Esophagus (tissue), 2 donors: Measurements from ENCODE around the gene CEP128. TPM values are rescaled to one million over a fixed set of nuclear protein-coding genes. Genes with fewer than 3 reads are reported as not detected.

Experiments used
- H3K27ac ChIP-seq, 2 donors: one replicate each; pipeline ENCODE4 v1.5.1; 2013; ENCODE audit warnings: low read depth in 2 of 2, mild to moderate bottlenecking in 2 of 2, inconsistent platforms in 1 of 2, low read length in 1 of 2, moderate library complexity in 1 of 2
- H3K27me3 ChIP-seq, 2 donors: one replicate each; pipeline ENCODE4 v1.6.1; 2013; ENCODE audit warnings: low read length in 2 of 2, control low read depth in 1 of 2, mild to moderate bottlenecking in 1 of 2; ENCODE audit not compliant: insufficient read depth in 2 of 2, control insufficient read depth in 1 of 2
- H3K36me3 ChIP-seq, 2 donors: one replicate each; pipeline ENCODE4 v1.6.1; 2013; ENCODE audit warnings: low read length in 1 of 2; ENCODE audit not compliant: control insufficient read depth in 2 of 2, insufficient read depth in 2 of 2
- H3K4me1 ChIP-seq, 2 donors: one replicate each; pipeline ENCODE4 v1.6.1; 2013; ENCODE audit warnings: low read length in 1 of 2; ENCODE audit not compliant: control insufficient read depth in 2 of 2, insufficient read depth in 2 of 2
- H3K4me3 ChIP-seq, 2 donors: one replicate each; pipeline ENCODE4 v1.5.1; 2013; ENCODE audit warnings: low read length in 2 of 2, mild to moderate bottlenecking in 2 of 2, low read depth in 1 of 2, moderate library complexity in 1 of 2
- H3K9me3 ChIP-seq, 2 donors: one replicate each; pipeline ENCODE4 v1.6.1; 2013; ENCODE audit warnings: mild to moderate bottlenecking in 2 of 2, low read depth in 1 of 2, low read length in 1 of 2, moderate library complexity in 1 of 2; ENCODE audit not compliant: control insufficient read depth in 2 of 2, insufficient read depth in 1 of 2
- WGBS, 2 donors: extraction: QIAGEN DNeasy Blood & Tissue Kit; methylation state at CpG; one replicate each; pipeline ENCODE4 v1.1.7; 2013; 5-methylcytosine and 5-hydroxymethylcytosine counted together
- polyA plus RNA-seq, 2 donors: library from polyadenylated mRNA; stranded (reverse); fragments of 200-250 nt; gene quantifications; one replicate each; pipeline ENCODE4 v1.2.3, GENCODE V29; 2013
- donor health status: healthy with polysubstance abuse.
- donor health status: Bipolar disorder and iron deficiency.

The CEP128 gene
- polyA plus RNA-seq, 2 donors, result 1.3 to 1.7 TPM

DNA sequence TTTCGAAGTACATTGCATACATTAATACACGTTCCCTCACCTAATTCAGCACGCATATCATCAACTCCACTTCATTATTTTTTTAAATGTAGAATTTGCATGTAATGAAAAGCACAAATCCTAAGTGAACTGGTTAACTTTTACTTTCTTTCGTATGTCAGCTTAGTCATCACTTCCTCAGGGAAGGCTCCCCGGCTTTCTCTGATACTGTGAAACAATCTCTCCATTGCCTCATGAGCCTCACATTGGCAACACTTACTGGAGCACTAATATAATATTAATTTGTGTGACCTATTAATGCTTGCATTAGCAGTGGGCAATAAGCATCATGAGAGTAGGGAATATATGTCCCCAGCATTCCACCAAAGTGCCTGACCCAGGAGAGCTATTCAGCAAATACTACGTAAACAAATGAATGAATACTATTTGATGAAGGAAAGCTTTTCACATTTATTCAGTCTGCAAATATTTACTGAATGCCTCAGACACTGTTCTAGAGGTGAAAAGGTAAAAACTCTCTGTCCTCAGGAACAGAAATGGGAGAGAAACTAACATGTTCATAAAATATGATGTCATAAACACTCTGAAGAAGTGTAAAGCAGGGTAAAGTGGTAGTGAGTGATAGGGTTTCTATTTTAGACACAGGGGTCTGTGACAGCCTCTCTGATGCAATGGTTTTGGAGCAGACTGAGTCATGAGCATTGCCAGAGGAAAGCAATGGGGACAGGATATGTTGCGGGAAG, 402.7 kb downstream of the CEP128 start:
- H3K27ac ChIP-seq, result no peak overlapping the region
- no peaks in the 10 kb centered on the region for H3K4me1 ChIP-seq
- H3K36me3 ChIP-seq, result no peaks in the 10 kb centered on the region
- no peaks in the 10 kb centered on the region for H3K27me3 ChIP-seq
- H3K4me3 ChIP-seq, result no peak overlapping the region
- WGBS, 2 donors, result 93% methylated on average over 7 of the region's 7 CpGs
- H3K9me3 ChIP-seq, result peaks cover 0 to 2% of the 10 kb centered on the region in 2 donors

DNA sequence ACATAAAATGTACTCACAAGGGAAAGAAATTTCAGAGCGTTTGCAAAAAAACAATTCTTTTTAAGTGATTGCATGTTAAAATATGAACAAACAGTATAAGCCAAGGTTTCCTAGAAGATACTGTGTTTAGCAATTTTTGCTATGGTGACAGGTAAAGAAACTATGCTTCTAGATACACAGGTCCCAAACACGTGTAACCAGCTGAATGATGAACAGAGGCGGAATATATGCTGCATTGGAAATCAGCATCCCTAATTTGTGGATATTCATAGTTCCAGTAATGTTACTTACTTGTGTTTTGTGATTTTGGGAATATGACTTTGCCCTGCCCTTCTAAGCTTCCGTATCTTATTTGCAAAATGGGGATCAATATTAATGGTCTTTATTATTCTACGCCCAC, 403.9 kb downstream of the CEP128 start:
- Histone ChIP-seq H3K4me3 (no peak overlapping the region), H3K36me3 (no peaks in the 10 kb centered on the region), H3K9me3 (peaks cover 0 to 2% of the 10 kb centered on the region in 2 donors), H3K27me3 (no peaks in the 10 kb centered on the region), H3K4me1 (no peaks in the 10 kb centered on the region), H3K27ac (no peak overlapping the region)
- 90 to 93% methylated on average over 5 of the region's 5 CpGs for WGBS, 2 donors

DNA sequence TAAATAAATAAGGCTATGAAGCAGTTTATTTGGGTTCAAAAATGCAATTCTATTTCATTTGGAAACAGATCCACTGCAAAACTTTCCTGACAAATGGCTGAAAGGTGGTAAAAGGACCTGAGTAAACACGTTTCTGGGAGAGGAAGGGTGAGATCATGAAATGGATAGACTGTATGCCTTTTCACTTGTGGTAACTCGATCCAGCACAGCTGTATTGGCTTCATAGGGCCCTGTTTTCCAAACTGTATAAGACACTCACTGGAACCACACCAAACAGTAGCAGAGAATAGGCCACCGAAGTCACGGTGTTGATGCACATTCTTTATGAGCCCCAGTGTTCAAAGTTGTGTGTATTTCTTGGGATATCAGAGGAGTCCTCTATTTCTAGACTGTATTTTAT, 405.1 kb downstream of the CEP128 start:
- no peaks in the 10 kb centered on the region for H3K4me1 ChIP-seq
- no peak overlapping the region for H3K4me3 ChIP-seq
- H3K36me3 ChIP-seq, result no peaks in the 10 kb centered on the region
- no peaks in the 10 kb centered on the region for H3K27me3 ChIP-seq
- no peak overlapping the region for H3K27ac ChIP-seq
- WGBS, 2 donors, result 68 to 73% methylated on average over 4 of the region's 4 CpGs
- H3K9me3 ChIP-seq, result peaks cover 0 to 2% of the 10 kb centered on the region in 2 donors

DNA sequence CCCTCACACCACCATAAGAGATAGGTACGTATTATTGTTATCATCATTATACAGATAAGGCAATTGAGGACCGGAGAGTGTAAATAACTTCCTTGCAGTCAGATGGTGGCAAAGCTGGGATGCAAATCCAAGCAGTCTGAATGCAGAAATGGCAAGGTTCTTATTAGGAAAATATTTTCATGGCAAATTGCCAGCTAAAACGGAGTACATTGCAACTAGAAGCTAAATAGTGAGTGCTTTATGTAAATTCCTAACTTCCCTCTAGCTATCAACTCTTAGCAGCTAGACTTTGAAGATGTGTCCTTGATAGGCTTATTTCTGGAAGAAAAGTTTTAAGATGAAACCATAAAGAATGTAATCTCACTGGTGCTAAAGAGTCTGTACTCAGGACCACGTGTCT, 406.4 kb downstream of the CEP128 start:
- Histone ChIP-seq H3K4me1 (no peaks in the 10 kb centered on the region), H3K27ac (no peak overlapping the region), H3K4me3 (no peak overlapping the region), H3K36me3 (no peaks in the 10 kb centered on the region), H3K9me3 (no peaks in the 10 kb centered on the region), H3K27me3 (no peaks in the 10 kb centered on the region)
- WGBS, 2 donors, result 57 to 67% methylated on average over 4 of the region's 4 CpGs

DNA sequence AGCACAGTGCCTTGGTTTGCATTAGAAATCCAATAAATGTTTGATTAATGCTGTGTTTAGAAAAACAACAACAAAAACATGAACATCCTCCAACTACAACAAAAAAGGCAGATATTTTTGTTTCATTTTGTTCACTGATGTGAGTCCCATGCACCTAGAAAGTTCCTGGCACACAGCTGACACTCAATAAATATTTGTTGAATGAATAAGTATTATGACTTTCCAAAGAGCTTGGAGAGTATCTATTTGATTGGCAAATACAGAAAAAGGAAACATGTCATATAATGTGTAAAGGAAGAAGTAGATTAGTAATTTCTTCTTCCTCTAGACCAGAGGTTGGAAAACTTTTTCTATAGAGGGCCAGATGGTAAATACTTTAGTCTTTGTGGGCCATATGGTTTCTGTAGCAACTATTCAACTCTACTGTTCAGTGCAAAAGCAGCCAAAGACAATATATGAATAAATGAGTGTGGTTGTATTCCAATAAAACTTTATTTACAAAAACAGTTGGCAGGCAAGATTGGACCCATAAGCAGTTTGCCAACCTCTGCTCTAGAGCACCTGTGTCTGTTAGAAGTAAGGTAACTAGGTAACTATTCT, 417.9 kb downstream of the CEP128 start:
- Histone ChIP-seq H3K4me1 (no peaks in the 10 kb centered on the region), H3K9me3 (no peaks in the 10 kb centered on the region), H3K4me3 (no peak overlapping the region), H3K27ac (no peak overlapping the region), H3K27me3 (no peaks in the 10 kb centered on the region), H3K36me3 (no peaks in the 10 kb centered on the region)

DNA sequence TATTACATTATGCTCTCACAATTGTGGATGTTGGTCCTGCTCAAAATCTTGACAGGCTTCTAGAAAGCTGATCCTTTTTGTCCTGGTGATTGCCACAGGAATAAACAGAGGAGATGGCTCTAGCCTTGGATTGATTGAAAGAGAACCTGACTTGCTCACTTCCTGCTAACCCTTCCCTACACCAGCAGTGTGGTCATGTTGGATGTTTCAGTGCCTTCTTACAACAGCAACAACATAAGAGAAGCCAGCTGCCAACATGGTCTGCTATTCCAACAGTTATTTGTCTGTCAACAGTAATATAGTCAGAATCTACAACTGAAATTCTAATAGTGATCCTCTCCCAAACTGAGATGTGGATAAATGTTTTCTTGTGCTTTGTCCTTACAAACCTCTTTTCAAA, 418.6 kb downstream of the CEP128 start:
- H3K4me1 ChIP-seq, result no peaks in the 10 kb centered on the region
- no peak overlapping the region for H3K4me3 ChIP-seq
- H3K9me3 ChIP-seq, result no peaks in the 10 kb centered on the region
- H3K27ac ChIP-seq, result no peak overlapping the region
- no peaks in the 10 kb centered on the region for H3K36me3 ChIP-seq
- no peaks in the 10 kb centered on the region for H3K27me3 ChIP-seq

DNA sequence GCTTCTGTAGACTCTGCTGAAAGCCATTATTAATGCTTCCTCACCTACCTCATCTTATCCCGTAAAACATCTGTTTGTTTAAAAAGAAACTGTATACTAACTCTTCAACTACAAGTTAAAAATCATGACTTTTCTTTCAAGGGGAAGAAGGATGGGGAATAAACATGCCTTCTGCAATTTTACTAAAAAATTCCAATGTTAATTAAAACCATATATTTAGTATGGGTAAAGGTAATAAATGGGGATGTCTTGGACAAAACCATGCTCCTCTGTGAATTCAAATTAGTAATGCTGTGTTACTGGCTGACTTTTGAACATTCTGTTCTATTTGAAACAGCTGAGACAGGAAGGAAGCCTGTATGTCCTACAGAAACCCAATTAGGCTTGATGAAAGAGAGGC, 419.1 kb downstream of the CEP128 start:
- 82 to 87% methylated on average over 1 of the region's 1 CpG for WGBS, 2 donors
- H3K4me1 ChIP-seq, result no peaks in the 10 kb centered on the region
- H3K27ac ChIP-seq, result no peak overlapping the region
- H3K4me3 ChIP-seq, result no peak overlapping the region
- no peaks in the 10 kb centered on the region for H3K9me3 ChIP-seq
- H3K27me3 ChIP-seq, result no peaks in the 10 kb centered on the region
- H3K36me3 ChIP-seq, result no peaks in the 10 kb centered on the region

DNA sequence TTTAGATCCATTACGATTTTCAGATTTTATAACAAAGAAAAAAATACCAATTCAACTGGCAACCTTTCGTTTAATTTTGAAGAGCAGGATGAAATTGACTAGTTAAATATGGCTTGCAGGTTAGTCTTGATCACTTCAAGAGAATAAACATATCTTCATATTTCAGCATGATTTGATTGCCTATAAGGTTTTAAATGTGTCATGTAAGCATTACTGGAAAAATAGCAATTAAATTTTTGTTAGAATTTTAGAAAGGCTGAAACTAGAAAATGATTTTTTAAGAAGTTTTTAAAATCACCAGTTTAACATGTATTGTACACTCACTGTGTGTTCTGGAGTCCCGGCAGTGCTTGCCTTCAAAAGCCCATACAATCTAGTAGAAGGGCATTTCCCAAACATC, 420.1 kb downstream of the CEP128 start:
- no peaks in the 10 kb centered on the region for H3K9me3 ChIP-seq
- 94 to 96% methylated on average over 3 of the region's 3 CpGs for WGBS, 2 donors
- H3K36me3 ChIP-seq, result no peaks in the 10 kb centered on the region

DNA sequence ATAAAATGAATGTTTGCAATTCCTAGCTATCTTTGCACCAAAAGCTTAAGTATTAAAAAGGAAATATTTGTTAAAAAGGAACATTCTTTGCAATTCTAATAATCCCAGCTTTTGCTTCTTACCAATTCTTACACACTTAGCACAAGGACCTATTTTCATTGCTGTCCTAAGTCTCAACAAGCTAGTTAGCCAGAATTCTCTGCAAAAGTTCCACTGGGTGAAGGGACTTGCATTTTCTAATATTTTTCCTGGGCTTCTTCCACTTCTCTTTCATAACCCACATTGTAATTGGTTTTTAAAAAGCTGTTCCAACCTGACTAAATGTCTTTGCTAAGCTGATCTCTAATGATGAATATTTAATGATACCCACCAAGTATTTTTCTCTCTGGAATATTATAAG, 422.5 kb downstream of the CEP128 start:
- no peaks in the 10 kb centered on the region for H3K9me3 ChIP-seq
- H3K36me3 ChIP-seq, result no peaks in the 10 kb centered on the region
- H3K27ac ChIP-seq, result no peak overlapping the region
- no peaks in the 10 kb centered on the region for H3K27me3 ChIP-seq
- no peaks in the 10 kb centered on the region for H3K4me1 ChIP-seq
- H3K4me3 ChIP-seq, result no peak overlapping the region

More for the DNA sequence above, 420.1 kb downstream of the CEP128 start:
- no peak overlapping the region for H3K27ac ChIP-seq
- no peaks in the 10 kb centered on the region for H3K27me3 ChIP-seq
- no peak overlapping the region for H3K4me3 ChIP-seq
- no peaks in the 10 kb centered on the region for H3K4me1 ChIP-seq

DNA sequence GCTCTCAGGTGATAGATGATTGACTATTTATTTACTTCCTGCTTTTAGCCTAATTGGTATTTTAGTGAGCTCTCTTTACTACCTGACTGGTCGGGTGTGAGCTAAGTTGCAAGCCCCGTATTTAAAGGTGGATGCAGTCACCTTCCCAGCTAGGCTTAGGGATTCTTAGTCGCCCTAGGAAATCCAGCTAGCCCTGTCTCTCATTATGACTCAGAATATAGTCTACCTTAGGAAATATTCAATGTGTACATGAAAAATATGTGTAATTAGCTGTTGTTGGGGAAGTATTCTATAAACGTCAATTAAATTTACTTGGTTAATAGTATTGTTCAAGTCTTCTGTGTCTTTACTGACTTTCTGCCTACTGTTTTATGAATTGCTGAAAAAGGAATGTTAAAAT, 423.4 kb downstream of the CEP128 start:
- Histone ChIP-seq H3K9me3 (no peaks in the 10 kb centered on the region), H3K36me3 (no peaks in the 10 kb centered on the region), H3K27me3 (no peaks in the 10 kb centered on the region), H3K27ac (no peak overlapping the region), H3K4me3 (no peak overlapping the region), H3K4me1 (no peaks in the 10 kb centered on the region)
- WGBS, 2 donors, result 79 to 87% methylated on average over 4 of the region's 4 CpGs
